Measurements from ENCODE around the gene DDX10. TPM values are rescaled to one million over a fixed set of nuclear protein-coding genes. Genes with fewer than 3 reads are reported as not detected.

The DDX10 gene
- total and polyA plus RNA-seq, 2 experiments from 2014 or later: 32.4 to 37.8 TPM

- Mint-ChIP-seq H3K27me3 (ENCODE audit: insufficient read depth, low read depth, poor library complexity) (peaks cover 3% of the 10 kb centered on the region), H3K36me3 (ENCODE audit: low read depth) (peaks cover 19% of the 10 kb centered on the region), H3K4me1 (peaks cover 6% of the 10 kb centered on the region; the same call in 2 of the 3 replicates), H3K27ac (no peak overlapping the region), H3K9me3 (peaks cover 9% of the 10 kb centered on the region), H3K4me3 (no peak overlapping the region)
- H2AFZ ChIP-seq: no peak overlapping the region
- peaks cover 3% of the 10 kb centered on the region; the same call in 1 of the 2 replicates for H3K4me1 ChIP-seq (ENCODE audit: insufficient read depth)
- no peaks in the 10 kb centered on the region for H3K27me3 ChIP-seq (ENCODE audit: insufficient read depth)
- peaks cover 43% of the 10 kb centered on the region for H3K79me2 ChIP-seq (replicated peaks; ENCODE audit: insufficient read depth)
- H3K36me3 ChIP-seq (ENCODE audit: insufficient read depth): no peaks in the 10 kb centered on the region
- H3K4me2 ChIP-seq: no peak overlapping the region
- no peak for TF ChIP-seq EZH2 (IDR thresholded peaks at IDR 0.05; ENCODE audit: low read depth, unreplicated experiment)
- TF ChIP-seq EZH2phosphoT487 (IDR thresholded peaks at IDR 0.05; ENCODE audit: unreplicated experiment): no peak
- TF ChIP-seq REST (IDR thresholded peaks at IDR 0.05; ENCODE audit: unreplicated experiment): no peak
- TF ChIP-seq ETS1 (IDR thresholded peaks at IDR 0.05): no peak
- no peak for TF ChIP-seq ZNF462 (CRISPR knock-in tag; IDR thresholded peaks at IDR 0.05)
- TF ChIP-seq CTCF (conservative IDR thresholded peaks at IDR 0.05; ENCODE audit: low read depth in 2 of 2): no peak
- no peak for TF ChIP-seq POLR2AphosphoS5 (IDR thresholded peaks at IDR 0.05; ENCODE audit: low read depth)
- no peak for TF ChIP-seq ZNF114 (CRISPR knock-in tag; IDR thresholded peaks at IDR 0.05)
- no peak for TF ChIP-seq STAT1 (IDR thresholded peaks at IDR 0.05; ENCODE audit: unreplicated experiment)
- no peak for TF ChIP-seq ZNF331 (CRISPR knock-in tag; IDR thresholded peaks at IDR 0.05; ENCODE audit: low read depth)
- TF ChIP-seq NANOG (IDR thresholded peaks at IDR 0.05; ENCODE audit: borderline replicate concordance): no peak
- no peak for TF ChIP-seq JUNB (IDR thresholded peaks at IDR 0.05; ENCODE audit: unreplicated experiment)
- TF ChIP-seq CREB1 (CRISPR knock-in tag; IDR thresholded peaks at IDR 0.05; ENCODE audit: low read depth): no peak
- DNase-seq (ENCODE audit: low spot score): no peak
- H3K9me2 ChIP-seq (ENCODE audit: insufficient read depth): no peaks in the 10 kb centered on the region
- peaks cover 5% of the 10 kb centered on the region; the same call in 1 of the 2 replicates for H4K20me1 ChIP-seq (replicated peaks; ENCODE audit: insufficient read depth)
- ATAC-seq: no peak
- no peaks in the 10 kb centered on the region for H3F3A ChIP-seq (replicated peaks; ENCODE audit: low read depth)
- H3K4me3 ChIP-seq: no peak overlapping the region
- no peak overlapping the region for H3K27ac ChIP-seq (ENCODE audit: low read depth)
These were observed 109.3 kb downstream of the DDX10 start for GRCh38 chr11:108774037-108774730.
